ENCODE data around the gene CCDC171. TPM values are rescaled to one million over a fixed set of nuclear protein-coding genes. Genes with fewer than 3 reads are reported as not detected.

Gene CCDC171
- total RNA-seq, 6 experiments from 2014 or later: 0.42 to 0.80 (median 0.45) TPM

DNA sequence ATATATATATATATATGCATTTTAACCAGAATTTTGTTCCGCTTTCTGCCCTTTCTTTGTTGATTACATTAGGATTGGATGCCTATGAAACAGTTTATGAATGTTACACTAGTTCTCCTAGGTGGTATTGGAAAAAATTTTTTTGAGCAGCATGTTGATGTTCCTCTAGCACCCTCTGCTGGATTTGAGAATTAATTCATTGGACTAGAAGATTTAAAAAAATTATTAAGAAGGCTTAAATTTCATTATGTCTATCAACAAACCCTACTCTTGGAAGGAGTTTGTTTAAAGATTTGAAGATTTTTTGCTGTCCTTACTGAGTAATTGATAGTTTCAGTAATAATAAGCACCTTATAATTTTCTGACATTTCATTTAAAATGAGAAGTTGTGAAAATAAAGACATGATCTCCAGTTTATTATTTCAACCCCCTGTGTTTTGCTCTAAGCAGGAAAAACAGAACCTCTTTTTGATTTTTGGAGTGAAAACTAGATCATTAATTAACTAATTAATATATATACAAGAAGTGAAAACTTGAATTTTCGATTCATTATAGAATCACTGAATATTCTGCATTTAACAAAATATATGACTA, 89.6 kb downstream of the CCDC171 start:
- TF ChIP-seq CTCF (IDR thresholded peaks at IDR 0.05) (peak; percentile 21 to 60 (median 56)), POLR2A (IDR thresholded peaks at IDR 0.05) (no peak)
- DNase-seq (no peak), ATAC-seq (peak in 3 of 4 donors; percentile 53 to 66 (median 54))
- Histone ChIP-seq H3K36me3 (no peaks in the 10 kb centered on the region), H3K4me3 (no peak overlapping the region), H3K9me3 (no peaks in the 10 kb centered on the region), H3K27ac (no peak overlapping the region), H3K27me3 (no peaks in the 10 kb centered on the region), H3K4me1 (no peaks in the 10 kb centered on the region)
- intact Hi-C loops (cut with DNase I): no loop called here
- WGBS (ENCODE audit: insufficient coverage, low coverage, low lambda C conversion rate, missing lambda C conversion rate): 46% methylated on average over 2 of the region's 2 CpGs

DNA sequence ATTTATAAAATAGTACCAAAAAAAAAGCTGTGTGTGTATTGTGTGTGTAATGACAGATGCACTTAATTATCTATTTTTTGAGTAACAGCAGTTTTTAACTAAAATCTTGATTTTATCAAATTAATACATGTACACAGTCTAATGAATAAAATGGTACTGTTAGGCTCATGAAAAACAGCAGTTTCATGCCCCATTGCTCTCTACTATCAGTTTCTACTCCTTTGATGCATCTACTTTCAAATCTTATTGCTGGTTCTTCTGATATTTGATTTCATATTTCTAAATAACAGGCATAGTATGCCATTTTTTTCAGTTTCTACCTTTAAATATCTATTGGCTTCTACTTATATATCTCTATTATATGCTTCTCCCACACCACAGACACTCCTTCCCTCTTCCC, 117.4 kb downstream of the CCDC171 start:
- H3K27ac ChIP-seq: no peak overlapping the region
- no peaks in the 10 kb centered on the region for H3K4me1 ChIP-seq
- H3K27me3 ChIP-seq: no peaks in the 10 kb centered on the region
- H3K9me3 ChIP-seq: no peaks in the 10 kb centered on the region
- DNase-seq: no peak
- intact Hi-C loops (cut with DNase I): no loop called here
- no peak for ATAC-seq
- no peaks in the 10 kb centered on the region for H3K36me3 ChIP-seq
- TF ChIP-seq POLR2A (IDR thresholded peaks at IDR 0.05): no peak
- no peak for TF ChIP-seq CTCF (IDR thresholded peaks at IDR 0.05)
- H3K4me3 ChIP-seq: no peak overlapping the region

GRCh38 chr9:15670894-15671293, 118.1 kb downstream of the CCDC171 start:
- intact Hi-C loops (cut with DNase I): no loop called here
- Histone ChIP-seq H3K27me3 (no peaks in the 10 kb centered on the region), H3K36me3 (no peaks in the 10 kb centered on the region), H3K27ac (no peak overlapping the region), H3K4me1 (no peaks in the 10 kb centered on the region), H3K9me3 (no peaks in the 10 kb centered on the region), H3K4me3 (no peak overlapping the region)
- 86% methylated on average over 7 of the region's 7 CpGs for WGBS (ENCODE audit: insufficient coverage, low coverage, low lambda C conversion rate, missing lambda C conversion rate)
- TF ChIP-seq CTCF (IDR thresholded peaks at IDR 0.05): no peak
- TF ChIP-seq POLR2A (IDR thresholded peaks at IDR 0.05): no peak
- DNase-seq: no peak
- ATAC-seq: no peak

GRCh38 chr9:15693701-15694100, 140.9 kb downstream of the CCDC171 start:
- H3K9me3 ChIP-seq: no peaks in the 10 kb centered on the region
- intact Hi-C loops (cut with DNase I): no loop called here
- no peak for DNase-seq
- H3K4me1 ChIP-seq: no peaks in the 10 kb centered on the region
- H3K4me3 ChIP-seq: no peak overlapping the region
- H3K27me3 ChIP-seq: no peaks in the 10 kb centered on the region
- H3K27ac ChIP-seq: no peak overlapping the region
- H3K36me3 ChIP-seq: no peaks in the 10 kb centered on the region
- no peak for TF ChIP-seq POLR2A (IDR thresholded peaks at IDR 0.05)
- no peak for TF ChIP-seq CTCF (IDR thresholded peaks at IDR 0.05)
- ATAC-seq: no peak

- no peak overlapping the region for H3K27ac ChIP-seq
- H3K27me3 ChIP-seq: no peaks in the 10 kb centered on the region
- intact Hi-C loops (cut with DNase I): no loop called here
- H3K4me3 ChIP-seq: no peak overlapping the region
- H3K4me1 ChIP-seq: no peaks in the 10 kb centered on the region
- DNase-seq: no peak
- no peak for ATAC-seq
- H3K9me3 ChIP-seq: no peaks in the 10 kb centered on the region
- WGBS (ENCODE audit: insufficient coverage, low coverage, low lambda C conversion rate, missing lambda C conversion rate): 36% methylated on average over 1 of the region's 1 CpG
- H3K36me3 ChIP-seq: no peaks in the 10 kb centered on the region
- TF ChIP-seq CTCF (IDR thresholded peaks at IDR 0.05): no peak
- TF ChIP-seq POLR2A (IDR thresholded peaks at IDR 0.05): no peak
These were observed 144.1 kb downstream of the CCDC171 start for GRCh38 chr9:15696979-15697378.

Measured in right lobe of liver (tissue), 6 donors.